ENCODE results near the gene TACR2.

DNA sequence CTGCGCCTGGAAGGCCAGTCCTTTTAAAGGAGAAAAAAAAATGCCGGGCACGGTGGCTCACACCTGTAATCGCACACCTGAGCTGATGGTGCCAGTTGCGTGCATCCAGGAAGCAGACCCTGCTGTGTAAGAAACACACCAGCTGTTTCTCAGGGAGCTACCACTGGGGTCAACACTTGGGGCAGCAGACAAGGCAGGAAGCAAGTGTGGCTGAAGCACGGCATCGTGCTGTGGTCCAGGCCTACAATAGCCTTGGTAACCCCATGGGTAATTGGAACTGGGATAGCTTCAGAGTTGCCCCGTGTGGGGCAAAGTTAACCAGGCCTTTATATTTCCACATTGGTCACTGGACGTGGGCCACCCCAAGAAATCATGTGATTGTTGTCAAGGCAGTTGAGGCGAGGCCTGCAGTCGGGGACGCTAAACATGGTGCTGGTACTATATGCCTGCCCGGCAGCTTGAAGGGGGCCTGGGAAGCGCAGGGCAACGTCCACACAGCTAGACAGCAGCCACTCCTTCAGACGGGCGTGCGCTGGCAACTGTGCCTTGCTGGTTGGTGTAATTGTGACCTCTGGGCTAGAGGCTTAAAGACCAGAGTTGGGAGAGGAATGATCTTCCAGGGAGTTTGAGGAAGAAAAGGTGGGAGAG, 2.5 kb upstream of the TACR2 start:
- TF ChIP-seq POLR2A (IDR thresholded peaks at IDR 0.05; ENCODE audit: extremely low read depth, insufficient read length): no peak
- no peak for TF ChIP-seq CTCF (IDR thresholded peaks at IDR 0.05; ENCODE audit: low read depth, low read length)

All from NB4 (cell line).